Right atrium auricular region (tissue), 2 donors: ENCODE measurements around the gene RNASEH2B. TPM values are rescaled to one million over a fixed set of nuclear protein-coding genes. Genes with fewer than 3 reads are reported as not detected.

Experiments
- DNase-seq: peaks from one replicate; pipeline ENCODE4 v3.0.0-alpha.2; 2019; ENCODE audit warnings: low spot score
- H3K27ac ChIP-seq, 2 donors: fragments of 200-600 bp; sonication (generic); 1 replicate in 1 of 2; 2 replicates in 1 of 2; pipeline ENCODE4 v1.5.1; 2016 to 2019
- H3K27me3 ChIP-seq, 2 donors: fragments of 200-600 bp; sonication (generic); one replicate each; pipeline versions ENCODE4 v1.5.1 to v1.6.0; 2017 to 2019
- H3K36me3 ChIP-seq: fragments of 200-600 bp; sonication (generic); one replicate; pipeline ENCODE4 v1.5.1; 2016
- H3K4me1 ChIP-seq, 2 donors: fragments of 200-600 bp; sonication (generic); one replicate each; pipeline versions ENCODE4 v1.5.1 to v1.6.0; 2017 to 2019
- H3K4me3 ChIP-seq, 2 donors: fragments of 200-600 bp; sonication (generic); 1 replicate in 1 of 2; 2 replicates in 1 of 2; pipeline ENCODE4 v1.5.1; 2017 to 2019; ENCODE audit warnings: mild to moderate bottlenecking in 1 of 2, moderate library complexity in 1 of 2
- H3K9me3 ChIP-seq, 2 donors: fragments of 200-600 bp; sonication (generic); one replicate each; pipeline ENCODE4 v1.5.1; 2019
- CTCF ChIP-seq, 2 donors: fragments of 200-600 bp; sonication (generic); IDR thresholded peaks; one replicate each; pipeline ENCODE4 v1.5.1; 2019; ENCODE audit warnings: antibody characterized with exemption in 2 of 2
- total RNA-seq, 2 donors: library from RNA; depleted of rRNA; stranded (reverse); fragments of >200 nt; gene quantifications; one replicate each; pipeline ENCODE4 v1.1.0, GENCODE V29; 2016

The RNASEH2B gene
- total RNA-seq, 2 donors from 2014 or later: 22.9 to 36.9 TPM

GRCh38 chr13:50893211-50893852 is 16.3 kb upstream of the RNASEH2B start:
- Histone ChIP-seq H3K4me3 (no peak overlapping the region), H3K27ac (no peak overlapping the region), H3K36me3 (no peaks in the 10 kb centered on the region), H3K27me3 (no peaks in the 10 kb centered on the region), H3K4me1 (no peaks in the 10 kb centered on the region), H3K9me3 (no peaks in the 10 kb centered on the region)
- TF ChIP-seq CTCF (IDR thresholded peaks at IDR 0.05): no peak
- no peak for DNase-seq

- Histone ChIP-seq H3K4me3 (no peak overlapping the region), H3K36me3 (no peaks in the 10 kb centered on the region), H3K9me3 (no peaks in the 10 kb centered on the region), H3K27me3 (no peaks in the 10 kb centered on the region), H3K4me1 (no peaks in the 10 kb centered on the region), H3K27ac (no peak overlapping the region)
- no peak for DNase-seq
- no peak for TF ChIP-seq CTCF (IDR thresholded peaks at IDR 0.05)
Measured at GRCh38 chr13:50894012-50894411, 15.6 kb upstream of the RNASEH2B start.

GRCh38 chr13:50894504-50894903 is 15.1 kb upstream of the RNASEH2B start:
- no peaks in the 10 kb centered on the region for H3K9me3 ChIP-seq
- no peaks in the 10 kb centered on the region for H3K36me3 ChIP-seq
- H3K4me3 ChIP-seq: no peak overlapping the region
- H3K4me1 ChIP-seq: no peaks in the 10 kb centered on the region
- H3K27ac ChIP-seq: no peak overlapping the region
- no peaks in the 10 kb centered on the region for H3K27me3 ChIP-seq
- no peak for DNase-seq
- TF ChIP-seq CTCF (IDR thresholded peaks at IDR 0.05): no peak

GRCh38 chr13:50898338-50898737 is 11.3 kb upstream of the RNASEH2B start:
- Histone ChIP-seq H3K9me3 (no peaks in the 10 kb centered on the region), H3K36me3 (no peaks in the 10 kb centered on the region), H3K27ac (no peak overlapping the region), H3K4me3 (no peak overlapping the region), H3K27me3 (no peaks in the 10 kb centered on the region), H3K4me1 (no peaks in the 10 kb centered on the region)
- TF ChIP-seq CTCF (IDR thresholded peaks at IDR 0.05): no peak
- no peak for DNase-seq

- no peak for TF ChIP-seq CTCF (IDR thresholded peaks at IDR 0.05)
- H3K27ac ChIP-seq: no peak overlapping the region
- no peaks in the 10 kb centered on the region for H3K27me3 ChIP-seq
- no peak for DNase-seq
- H3K4me3 ChIP-seq: no peak overlapping the region
- no peaks in the 10 kb centered on the region for H3K9me3 ChIP-seq
- no peaks in the 10 kb centered on the region for H3K4me1 ChIP-seq
- H3K36me3 ChIP-seq: no peaks in the 10 kb centered on the region
Measured at GRCh38 chr13:50901701-50902100, 7.9 kb upstream of the RNASEH2B start.

- Histone ChIP-seq H3K4me3 (no peak overlapping the region), H3K27me3 (no peaks in the 10 kb centered on the region), H3K9me3 (no peaks in the 10 kb centered on the region), H3K27ac (no peak overlapping the region), H3K36me3 (no peaks in the 10 kb centered on the region), H3K4me1 (no peaks in the 10 kb centered on the region)
- DNase-seq: no peak
- no peak for TF ChIP-seq CTCF (IDR thresholded peaks at IDR 0.05)
Measured at GRCh38 chr13:50905256-50905655, 4.3 kb upstream of the RNASEH2B start.
